HepG2 (cell line): ENCODE data around the gene AGK. TPM values are rescaled to one million over a fixed set of nuclear protein-coding genes. Genes with fewer than 3 reads are reported as not detected.

Experiments used
- AKAP8 ChIP-seq: sonication (generic); formaldehyde crosslinking; IDR thresholded peaks from 2 replicates; pipeline ENCODE4 v1.5.1; 2020; ENCODE audit warnings: mild to moderate bottlenecking, missing genetic modification reagents
- ARNTL ChIP-seq: sonication (generic); formaldehyde crosslinking; IDR thresholded peaks from 2 replicates; pipeline ENCODE4 v1.4.0; 2020; ENCODE audit warnings: mild to moderate bottlenecking, missing genetic modification reagents
- BATF2 ChIP-seq: sonication (generic); formaldehyde crosslinking; IDR thresholded peaks from 2 replicates; pipeline ENCODE4 v1.8.0; 2022; ENCODE audit warnings: mild to moderate bottlenecking, missing genetic modification reagents, moderate library complexity
- BRD4 ChIP-seq: sonication (generic); formaldehyde crosslinking; IDR thresholded peaks from 2 replicates; pipeline ENCODE4 v1.4.0; 2020; ENCODE audit warnings: missing genetic modification reagents
- CREM ChIP-seq, 2 experiments: sonication (generic) in 1 of 2; formaldehyde crosslinking in 1 of 2; IDR thresholded peaks; 2 replicates each; pipeline versions ENCODE4 v1.4.0 to v1.6.1; 2016 to 2020; ENCODE audit warnings: antibody characterized with exemption in 1 of 2, mild to moderate bottlenecking in 1 of 2, missing genetic modification reagents in 1 of 2
- EED ChIP-seq: sonication (generic); formaldehyde crosslinking; IDR thresholded peaks from 2 replicates; pipeline ENCODE4 v1.5.0; 2020; ENCODE audit warnings: mild to moderate bottlenecking, missing genetic modification reagents
- GABPB1 ChIP-seq: IDR thresholded peaks from 2 replicates; pipeline ENCODE4 v1.6.1; 2016; ENCODE audit warnings: mild to moderate bottlenecking, missing genetic modification reagents, moderate library complexity, missing compliant biosample characterization
- GATAD2A ChIP-seq: IDR thresholded peaks from 2 replicates; pipeline ENCODE4 v1.6.1; 2016
- HMGA1 ChIP-seq: sonication (generic); formaldehyde crosslinking; conservative IDR thresholded peaks from 2 replicates; pipeline ENCODE4 v1.4.0; 2020; ENCODE audit warnings: missing genetic modification reagents
- IRF9 ChIP-seq: sonication (generic); formaldehyde crosslinking; IDR thresholded peaks from 2 replicates; pipeline ENCODE4 v1.8.0; 2022; ENCODE audit warnings: missing genetic modification reagents, mild to moderate bottlenecking, borderline replicate concordance
- NCOA2 ChIP-seq: sonication (generic); formaldehyde crosslinking; IDR thresholded peaks from 2 replicates; pipeline ENCODE4 v1.8.0; 2022; ENCODE audit warnings: inconsistent platforms
- NCOR1 ChIP-seq: fragments of 200-600 bp; sonication (generic); IDR thresholded peaks from 2 replicates; pipeline ENCODE4 v1.7.0; 2017; ENCODE audit warnings: antibody characterized with exemption, low read length, borderline replicate concordance
- NFKB2 ChIP-seq: sonication (generic); formaldehyde crosslinking; IDR thresholded peaks from 2 replicates; pipeline ENCODE4 v1.4.0; 2020; ENCODE audit warnings: missing genetic modification reagents, borderline replicate concordance
- POLR2G ChIP-seq: fragments of 200-400 bp; formaldehyde crosslinking; IDR thresholded peaks from 2 replicates; pipeline ENCODE4 v1.6.1; 2018; ENCODE audit warnings: mild to moderate bottlenecking, low read depth, low read length, moderate library complexity
- SRF ChIP-seq: IDR thresholded peaks from 2 replicates; pipeline ENCODE4 v1.6.1; 2011; ENCODE audit warnings: mild to moderate bottlenecking, low read depth, low read length, moderate library complexity
- TFDP1 ChIP-seq: IDR thresholded peaks from 2 replicates; pipeline ENCODE4 v1.6.1; 2016; ENCODE audit warnings: missing compliant biosample characterization, missing genetic modification reagents, borderline replicate concordance
- ZFP1 ChIP-seq: IDR thresholded peaks from 2 replicates; pipeline ENCODE4 v1.6.1; 2016
- ZMYM2 ChIP-seq: sonication (generic); formaldehyde crosslinking; IDR thresholded peaks from 2 replicates; pipeline ENCODE4 v1.8.0; 2022; ENCODE audit warnings: mild to moderate bottlenecking, missing genetic modification reagents
- ZNF337 ChIP-seq: sonication (generic); formaldehyde crosslinking; IDR thresholded peaks from 2 replicates; pipeline ENCODE4 v1.5.1; 2020; ENCODE audit warnings: missing genetic modification reagents, low read depth, mild to moderate bottlenecking, borderline replicate concordance
- ZNF543 ChIP-seq: sonication (generic); formaldehyde crosslinking; IDR thresholded peaks from 2 replicates; pipeline ENCODE4 v1.4.0; 2020; ENCODE audit warnings: mild to moderate bottlenecking, missing genetic modification reagents
- ZNF556 ChIP-seq: sonication (generic); formaldehyde crosslinking; IDR thresholded peaks from 2 replicates; pipeline ENCODE4 v1.4.0; 2020; ENCODE audit warnings: mild to moderate bottlenecking, missing genetic modification reagents, borderline replicate concordance
- ZNF597 ChIP-seq: sonication (generic); formaldehyde crosslinking; IDR thresholded peaks from 2 replicates; pipeline ENCODE4 v1.5.0; 2020; ENCODE audit warnings: missing genetic modification reagents
- ZNF703 ChIP-seq: sonication (generic); formaldehyde crosslinking; IDR thresholded peaks from 2 replicates; pipeline ENCODE4 v1.5.1; 2020; ENCODE audit warnings: missing genetic modification reagents, mild to moderate bottlenecking, moderate library complexity, borderline replicate concordance
- ZNF720 ChIP-seq: sonication (generic); formaldehyde crosslinking; IDR thresholded peaks from 2 replicates; pipeline ENCODE4 v1.4.0; 2020; ENCODE audit warnings: missing genetic modification reagents
- polyA plus RNA-seq, 8 experiments: library from polyadenylated mRNA; depleted of rRNA in 3 of 8; stranded (reverse) in 7 of 8; unstranded in 1 of 8; fragments of >200 nt; fragmentation: Illumina TruSeq in 4 of 8; extraction: Trizol in 4 of 8; gene quantifications; 2 replicates each; pipeline versions ENCODE4 v1.2.1 to v1.2.3, GENCODE V29; 2011 to 2016; ENCODE audit warnings: low read depth in 4 of 8, missing spikeins in 1 of 8, mixed read lengths in 1 of 8; ENCODE audit not compliant: insufficient read depth in 1 of 8
- total RNA-seq, 5 experiments: library from RNA; depleted of rRNA; stranded (reverse); fragments of >200 nt; fragmentation: Illumina TruSeq; extraction: Trizol; gene quantifications; 2 replicates each; pipeline ENCODE4 v1.2.3, GENCODE V29; 2016; ENCODE audit warnings: low read depth in 1 of 5
- TF ChIP-seq, protein P1 (sequence below): sonication (generic); formaldehyde crosslinking; IDR thresholded peaks from 2 replicates; pipeline ENCODE4 v1.5.0; 2020; ENCODE audit warnings: mild to moderate bottlenecking, missing genetic modification reagents

AGK gene
- total and polyA plus RNA-seq, 2 of the 13 experiments (the other 11 are each of a cell fraction or from before 2014, with no cell fraction given), result 23.7 to 30.1 TPM

DNA sequence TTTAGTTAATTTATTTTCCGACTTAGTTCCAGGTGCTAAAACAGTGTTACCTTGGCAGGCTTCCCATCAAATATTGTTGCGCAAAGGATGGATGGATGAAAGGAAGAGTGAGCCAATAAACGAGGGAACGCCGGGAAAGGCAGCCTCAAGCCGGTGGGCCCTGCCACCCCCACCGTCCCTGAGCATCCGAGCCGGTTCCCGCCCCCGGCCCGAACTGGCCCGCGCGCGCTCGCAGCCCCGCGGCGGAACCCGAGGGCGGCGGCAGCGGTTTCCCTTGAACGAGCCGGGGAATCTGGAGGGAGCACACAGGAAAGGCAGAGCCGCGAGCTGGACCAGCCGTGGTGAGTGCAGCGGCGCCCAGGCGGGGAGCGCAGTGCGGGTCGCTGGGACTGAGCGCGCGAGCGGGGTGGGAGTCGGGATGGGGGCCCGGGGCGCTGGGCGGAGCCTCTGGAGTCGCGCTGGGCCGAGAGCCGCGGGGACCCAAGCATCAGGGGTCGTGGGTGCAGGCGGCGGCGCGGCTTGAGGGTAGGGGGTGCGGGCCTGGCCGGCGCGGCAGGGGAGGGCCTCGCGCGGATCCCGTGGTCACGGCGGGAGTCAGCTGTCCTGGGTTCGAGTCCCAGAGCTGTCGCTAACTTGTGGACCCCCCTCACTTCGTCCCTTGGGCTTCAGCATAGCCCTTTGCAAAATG, at the start of gene AGK (continued):
- TF ChIP-seq ARNTL (CRISPR knock-in tag) (no peak), HMGA1 (CRISPR knock-in tag) (no peak), BATF2 (CRISPR knock-in tag) (peak; percentile 86; the same call in 1 of the 2 replicates), AKAP8 (CRISPR knock-in tag) (no peak), TFDP1 (CRISPR knock-in tag) (peak; percentile 79; the same call in 1 of the 2 replicates), ZNF703 (0 out of 2 replicates have a peak, but pooled peaks have one; percentile 81), ZFP1 (no peak), ZNF543 (no peak), SRF (peak; percentile 43; the same call in 1 of the 2 replicates), GATAD2A (CRISPR knock-in tag) (0 out of 2 replicates have a peak, but pooled peaks have one; percentile 27), POLR2G (peak; percentile 94), BRD4 (CRISPR knock-in tag) (peak; percentile 93; the same call in 1 of the 2 replicates), ZNF337 (CRISPR knock-in tag) (no peak), GABPB1 (CRISPR knock-in tag) (peak; percentile 97), IRF9 (CRISPR knock-in tag) (peak; percentile 89; the same call in 1 of the 2 replicates), ZMYM2 (CRISPR knock-in tag) (no peak), ZNF597 (no peak), NCOA2 (CRISPR knock-in tag) (peak; percentile 8; the same call in 1 of the 2 replicates), CREM (IDR thresholded peaks at IDR 0.05) (no peak), CREM (CRISPR knock-in tag; IDR thresholded peaks at IDR 0.05) (no peak), ZNF556 (peak; percentile 67; the same call in 1 of the 2 replicates), ZNF720 (CRISPR knock-in tag) (no peak), NFKB2 (CRISPR knock-in tag) (no peak; the same call in 1 of the 2 replicates), NCOR1 (no peak), EED (CRISPR knock-in tag) (0 out of 2 replicates have a peak, but pooled peaks have one; percentile 33)
- TF ChIP-seq, protein P1, sequence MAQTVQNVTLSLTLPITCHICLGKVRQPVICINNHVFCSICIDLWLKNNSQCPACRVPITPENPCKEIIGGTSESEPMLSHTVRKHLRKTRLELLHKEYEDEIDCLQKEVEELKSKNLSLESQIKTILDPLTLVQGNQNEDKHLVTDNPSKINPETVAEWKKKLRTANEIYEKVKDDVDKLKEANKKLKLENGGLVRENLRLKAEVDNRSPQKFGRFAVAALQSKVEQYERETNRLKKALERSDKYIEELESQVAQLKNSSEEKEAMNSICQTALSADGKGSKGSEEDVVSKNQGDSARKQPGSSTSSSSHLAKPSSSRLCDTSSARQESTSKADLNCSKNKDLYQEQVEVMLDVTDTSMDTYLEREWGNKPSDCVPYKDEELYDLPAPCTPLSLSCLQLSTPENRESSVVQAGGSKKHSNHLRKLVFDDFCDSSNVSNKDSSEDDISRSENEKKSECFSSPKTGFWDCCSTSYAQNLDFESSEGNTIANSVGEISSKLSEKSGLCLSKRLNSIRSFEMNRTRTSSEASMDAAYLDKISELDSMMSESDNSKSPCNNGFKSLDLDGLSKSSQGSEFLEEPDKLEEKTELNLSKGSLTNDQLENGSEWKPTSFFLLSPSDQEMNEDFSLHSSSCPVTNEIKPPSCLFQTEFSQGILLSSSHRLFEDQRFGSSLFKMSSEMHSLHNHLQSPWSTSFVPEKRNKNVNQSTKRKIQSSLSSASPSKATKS, result no peak
